EH (cell line): Measurements from ENCODE around the gene CRK.

Experiments
- DNase-seq: peaks from one replicate; pipeline ENCODE4 v3.0.0-alpha.2; 2015; ENCODE audit warnings: low read depth

CRK gene

GRCh38 chr17:1455797-1456599 lies at the start of gene CRK:
Gene CRK, minus strand, starts transcription at chr17:1456232. Its CDS starts 115 bp downstream, at chr17:1456117.
- peak; percentile 95 for DNase-seq

DNA sequence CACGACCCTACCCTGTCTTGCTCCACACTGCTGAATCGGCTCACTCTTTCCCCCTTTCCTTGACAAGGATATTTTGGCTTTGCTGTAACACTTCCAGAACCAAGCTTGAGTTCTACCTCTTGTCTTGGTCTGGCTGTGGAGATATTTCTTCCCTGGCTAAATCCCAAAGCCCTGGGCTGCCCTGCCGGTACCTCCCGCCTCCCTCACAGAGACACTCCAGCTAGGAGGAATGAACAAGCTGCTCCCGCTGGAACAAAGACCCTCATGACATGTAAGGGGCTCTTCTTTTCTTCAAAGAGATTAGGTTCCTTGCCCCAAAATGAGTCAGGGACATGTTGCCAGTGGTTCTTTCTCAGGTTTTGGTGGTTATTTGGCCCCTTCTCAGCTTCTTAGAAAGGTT lies 49.6 kb upstream of the CRK start:
- no peak for DNase-seq

DNA sequence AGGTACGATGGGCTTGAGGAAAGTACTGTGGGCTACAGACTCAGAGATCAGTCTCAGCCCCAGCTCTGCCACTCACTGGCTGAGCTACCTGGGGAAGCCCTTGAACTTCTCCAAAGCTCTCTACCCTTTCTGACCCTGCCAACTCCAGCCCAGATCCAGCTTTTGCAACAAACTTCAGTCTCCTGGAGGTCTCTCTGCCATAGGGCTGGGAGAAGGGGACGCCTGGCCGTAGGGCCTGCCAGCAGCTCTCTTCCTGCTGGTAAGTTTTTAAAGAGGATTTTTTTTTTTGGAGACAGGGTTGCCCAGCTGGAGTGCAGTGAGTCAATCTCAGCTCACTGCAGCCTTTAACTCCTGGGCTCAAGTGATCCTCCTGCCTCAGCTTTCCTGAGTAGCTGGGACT lies 48.8 kb upstream of the CRK start:
- DNase-seq = no peak

DNA sequence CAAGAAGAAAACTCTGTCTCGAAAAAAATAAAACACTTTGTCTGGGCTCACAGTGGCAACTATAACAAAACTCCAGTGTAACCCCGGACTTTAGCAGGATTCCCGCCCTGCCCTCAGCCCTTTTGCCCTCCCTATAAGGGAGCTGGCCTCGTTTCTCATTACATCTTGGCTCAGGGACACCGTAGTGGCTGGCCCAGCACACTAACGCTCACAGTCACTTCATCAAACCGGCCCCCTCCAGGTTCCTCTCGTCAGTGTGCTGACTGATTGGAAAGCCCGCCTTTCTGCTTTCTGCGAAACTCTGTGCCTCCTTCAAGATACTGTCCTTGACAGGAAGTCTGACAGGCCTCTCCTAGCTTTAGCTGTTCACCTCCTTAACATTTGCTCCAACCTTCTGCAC lies 47.7 kb upstream of the CRK start:
- DNase-seq = no peak

DNA sequence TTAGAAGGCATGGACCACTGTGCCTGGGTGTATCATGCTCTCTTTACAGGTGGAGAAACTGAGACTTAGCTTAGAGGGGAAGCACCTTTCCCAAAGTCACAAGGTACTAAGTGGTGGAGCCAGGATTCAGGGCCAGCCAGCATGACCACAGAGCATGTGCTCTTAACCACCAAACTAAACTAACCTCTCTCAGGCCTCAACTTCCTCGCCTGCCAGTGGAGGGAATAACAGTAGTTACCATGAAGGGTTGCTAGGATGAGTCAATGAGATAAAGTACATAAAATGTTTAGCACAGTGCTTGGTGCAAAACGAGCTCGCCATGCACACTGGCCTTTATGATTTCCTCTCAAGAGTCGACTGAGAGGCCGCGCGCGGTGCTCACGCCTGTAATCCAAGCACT lies 42.8 kb upstream of the CRK start:
- DNase-seq = peak; percentile 70

GRCh38 chr17:1498233-1498632 lies 42.2 kb upstream of the CRK start:
- peak; percentile 17 for DNase-seq

GRCh38 chr17:1497831-1498230 lies 41.8 kb upstream of the CRK start:
- DNase-seq = no peak

DNA sequence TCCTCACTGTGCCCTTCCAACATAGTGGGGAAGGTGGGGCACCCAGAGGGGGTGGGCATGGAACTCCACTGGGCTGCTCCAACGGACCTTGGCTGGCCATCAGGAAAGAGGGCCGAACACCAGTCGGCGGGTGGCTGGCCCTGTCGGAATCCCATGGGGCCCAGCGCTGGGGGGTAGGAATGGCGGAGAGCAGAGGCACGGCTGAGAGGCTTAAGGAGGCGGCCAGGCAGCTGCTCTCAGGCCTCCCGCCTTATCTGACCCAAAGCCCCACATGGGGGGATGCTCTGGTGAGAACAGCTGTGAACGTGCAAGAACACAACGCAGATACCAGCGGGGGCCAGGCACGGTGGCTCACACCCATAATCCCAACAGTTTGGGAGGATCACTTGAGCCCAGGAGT lies 40.8 kb upstream of the CRK start:
- DNase-seq = no peak

DNA sequence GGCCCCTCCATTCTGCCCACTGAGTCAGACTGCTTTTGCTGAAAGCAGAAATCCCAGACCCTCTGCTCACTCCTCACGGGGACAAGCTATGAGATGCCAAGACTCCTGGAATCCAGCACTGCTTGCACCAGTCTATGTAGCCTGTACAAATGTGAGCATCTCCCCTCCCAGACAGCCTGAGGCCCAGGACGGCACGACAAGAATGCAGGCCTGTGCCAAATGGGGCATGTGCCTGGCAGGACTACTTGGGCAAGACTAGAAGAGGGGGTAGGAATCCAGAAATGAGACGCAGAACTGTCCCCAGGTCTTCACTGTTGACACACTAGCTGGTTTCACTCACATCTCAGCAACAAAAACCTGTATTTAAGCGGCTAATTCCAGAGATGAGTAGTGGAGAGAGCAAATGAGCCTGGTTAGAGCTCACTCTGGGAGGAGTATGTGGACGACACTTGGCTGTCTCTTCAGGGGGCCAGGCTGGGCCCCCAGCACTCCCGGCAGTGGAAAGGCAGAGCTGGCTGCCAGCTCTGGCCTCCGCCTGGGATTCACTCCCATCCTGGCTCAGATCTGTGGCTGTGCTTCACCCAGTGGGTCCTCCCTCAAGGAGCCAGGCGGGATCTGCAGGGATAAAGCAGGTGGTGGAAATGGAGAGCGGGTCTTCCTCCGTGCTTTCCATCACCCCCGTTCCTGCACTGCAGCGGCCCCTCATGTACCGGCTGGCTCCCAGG lies 39.4 kb upstream of the CRK start:
- peak; percentile 72 for DNase-seq

DNA sequence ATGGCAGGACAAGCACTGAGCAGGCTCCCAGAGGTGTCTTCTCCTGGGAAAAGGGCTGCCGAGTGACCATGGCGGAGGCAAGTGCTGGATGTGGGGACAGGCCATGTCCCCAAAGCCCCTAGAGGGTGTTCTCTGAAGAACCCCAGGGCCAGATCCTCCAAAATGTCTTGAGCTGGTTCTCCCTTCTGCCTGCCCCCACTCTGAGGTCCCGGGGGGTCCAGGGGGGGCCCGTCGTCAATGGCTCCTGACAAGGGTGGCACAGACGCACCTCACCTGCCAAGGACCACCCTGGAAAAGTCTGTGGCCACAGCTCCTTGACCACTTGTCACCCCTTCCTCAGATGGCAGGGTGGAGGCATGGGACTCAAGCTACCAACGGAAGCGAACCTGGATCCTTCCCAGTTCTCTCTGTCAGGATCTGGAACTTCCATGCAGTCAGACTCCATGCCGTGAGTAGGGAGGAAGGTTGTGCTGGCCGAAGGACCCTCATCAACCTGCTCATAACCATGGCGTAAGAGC lies 38.8 kb upstream of the CRK start:
- no peak for DNase-seq

DNA sequence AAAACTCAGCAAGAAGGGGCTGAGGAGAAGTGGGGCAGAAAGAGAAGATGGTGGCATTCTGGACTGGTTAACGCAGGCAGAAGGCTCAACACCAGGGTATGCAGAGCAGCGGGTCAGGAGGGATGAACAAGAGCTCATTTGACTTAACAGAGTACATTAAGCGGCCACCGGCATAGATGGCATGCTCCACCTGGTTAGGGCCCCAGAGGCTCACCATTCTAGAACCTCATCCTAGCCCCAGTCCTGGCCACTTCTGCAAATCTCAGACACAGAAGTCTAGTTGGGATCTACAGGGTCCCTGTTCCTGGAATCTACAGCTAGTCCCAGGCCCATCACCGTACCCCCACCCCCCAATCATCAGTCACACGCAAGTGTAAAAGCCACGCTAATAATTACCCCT lies 38.2 kb upstream of the CRK start:
- DNase-seq = no peak

DNA sequence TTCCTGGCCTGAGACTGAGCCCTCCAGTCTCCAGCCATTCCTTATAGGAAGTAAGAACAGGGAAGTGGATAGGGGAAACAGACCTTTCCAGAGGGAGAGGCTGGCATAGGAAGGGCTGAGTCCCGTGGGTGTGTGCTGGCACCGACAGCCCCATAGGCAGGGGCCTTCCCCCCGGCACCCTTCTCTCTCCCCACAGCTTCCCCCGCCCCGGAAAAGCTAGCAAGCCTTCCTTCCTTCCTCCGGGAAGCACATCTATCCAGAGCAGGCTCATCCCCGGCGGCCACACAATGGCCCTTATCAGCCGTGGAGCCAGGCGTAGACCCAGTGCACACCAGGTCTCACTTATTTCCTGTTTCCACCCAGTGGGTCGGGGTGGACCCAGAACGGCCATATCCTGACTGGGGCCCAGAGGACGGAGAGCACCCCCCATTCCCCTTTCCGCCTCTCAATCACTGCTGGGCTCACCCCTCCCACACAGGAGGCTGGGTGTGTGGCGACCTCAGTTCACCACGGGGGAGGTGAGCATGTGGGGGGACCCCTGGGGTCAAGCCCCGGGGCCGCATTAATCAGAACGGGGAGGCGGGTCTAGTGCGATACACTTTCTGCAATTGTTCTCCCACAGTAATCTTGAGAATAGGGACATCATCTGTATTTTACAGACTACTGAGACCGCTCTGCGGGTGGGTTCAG lies 37.4 kb upstream of the CRK start:
- DNase-seq = no peak

DNA sequence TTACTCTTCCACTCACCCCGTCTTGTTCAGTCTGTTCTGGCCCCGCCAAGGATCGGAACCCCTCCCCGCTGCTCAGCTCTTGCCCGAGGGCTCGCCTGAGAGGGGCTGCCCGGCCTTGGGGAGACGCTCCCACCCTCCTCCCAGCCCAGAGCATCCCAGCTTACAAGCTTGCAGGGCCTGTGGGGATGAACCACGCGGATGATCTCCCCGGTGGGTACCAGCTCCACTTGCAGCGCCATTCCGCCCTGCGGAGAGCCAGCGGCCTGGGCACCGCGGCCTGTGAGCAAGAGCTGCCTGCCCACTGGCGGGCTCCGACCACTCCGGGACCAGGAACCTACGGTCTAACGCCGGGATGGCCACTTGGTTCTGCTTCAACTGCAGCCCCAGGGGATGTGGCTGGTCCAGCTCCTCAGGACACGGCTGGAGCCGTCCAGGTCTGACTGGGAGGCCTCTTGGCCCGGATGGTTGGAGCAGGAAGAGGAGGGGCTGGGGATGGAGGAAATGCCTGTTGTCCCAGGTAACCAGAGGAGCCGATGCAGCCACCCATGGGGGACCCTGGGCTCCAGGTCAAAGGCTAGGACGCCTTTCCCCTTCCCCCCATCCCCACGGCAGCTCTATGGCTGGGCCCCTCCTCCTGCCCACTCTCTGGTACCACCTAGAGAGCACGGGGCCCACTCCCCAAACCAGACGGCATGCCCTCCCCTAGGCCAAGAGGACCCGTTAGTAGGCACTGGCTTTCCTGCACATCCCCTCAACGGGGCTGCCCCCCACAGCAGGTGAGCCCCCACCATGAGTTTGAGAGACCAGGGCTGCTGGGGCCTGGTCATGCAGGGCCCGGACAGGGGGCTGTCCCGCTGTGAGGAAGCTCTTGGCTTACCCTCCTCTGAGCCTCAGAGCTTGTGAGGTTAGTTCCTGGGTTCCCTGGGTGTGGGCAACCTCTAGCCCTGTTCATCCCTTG lies 36.5 kb upstream of the CRK start, which contains the start of gene MYO1C:
MYO1C (minus strand) TSS at position 438 of the 958 bp plus-strand sequence; CDS start at position 239, 199 bp downstream.
- DNase-seq = no peak

- peak; percentile 75 for DNase-seq
Observed at GRCh38 chr17:1491443-1492248, 35.6 kb upstream of the CRK start.

DNA sequence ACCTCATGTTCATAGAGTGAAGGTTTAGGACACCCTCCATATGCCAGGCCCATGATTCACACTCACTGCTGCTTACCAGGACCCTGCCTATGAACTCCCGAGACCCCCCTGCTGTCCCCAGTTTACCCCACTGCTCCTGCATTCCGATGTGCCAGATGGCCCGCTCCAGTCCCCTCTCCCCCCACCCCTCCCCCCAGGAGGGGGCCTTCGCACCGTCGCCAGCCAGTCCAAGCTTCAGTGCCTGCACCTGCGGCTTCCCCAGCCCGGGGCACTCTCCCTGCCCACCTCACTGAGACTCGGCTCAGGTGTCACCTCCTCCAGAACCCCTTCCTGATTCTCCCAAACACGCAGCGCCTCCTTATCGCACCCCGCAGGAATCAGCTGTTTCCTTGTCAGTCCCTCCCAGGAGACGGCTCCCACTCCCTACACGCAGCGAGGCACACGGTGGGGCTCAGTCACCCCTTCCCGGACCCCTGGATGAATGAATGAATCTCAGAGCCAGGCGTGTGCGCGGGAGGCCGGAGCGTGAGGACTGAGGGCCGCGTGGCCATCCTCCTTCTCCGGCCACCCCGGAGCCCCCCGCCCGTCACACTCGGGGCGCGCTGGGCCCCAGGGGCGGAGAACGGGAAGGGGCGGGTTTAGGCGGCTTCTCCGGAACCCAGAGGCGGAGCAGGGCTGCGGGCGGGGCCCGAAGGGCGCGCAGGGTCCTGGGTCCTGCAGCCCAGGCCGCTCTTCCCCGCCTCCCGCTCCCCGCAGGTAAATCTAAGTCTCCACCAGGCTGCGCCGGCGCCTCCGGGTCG lies 34.8 kb upstream of the CRK start:
- DNase-seq = peak; percentile 67

DNA sequence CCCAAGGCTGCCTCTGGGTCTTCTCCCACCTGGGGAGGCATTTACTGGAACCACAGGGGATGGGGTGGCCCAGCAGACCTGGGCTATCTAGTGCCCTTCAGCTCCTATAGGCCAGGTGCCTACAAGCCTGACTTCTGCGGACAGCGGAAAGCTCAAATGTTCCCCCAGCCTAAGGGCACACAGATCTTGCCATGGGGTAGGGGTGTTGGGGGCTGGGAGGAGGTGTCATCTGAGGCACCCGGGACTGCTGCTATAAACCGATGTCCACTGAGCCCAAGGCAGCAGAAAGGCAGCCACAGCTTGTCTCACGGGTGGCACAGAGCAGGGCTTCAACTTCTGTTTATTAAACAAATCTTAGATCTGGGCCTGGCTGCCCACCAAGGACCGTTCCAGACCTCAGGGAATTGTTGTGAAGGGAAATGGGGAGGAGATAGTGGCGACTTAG lies 32.8 kb upstream of the CRK start:
- DNase-seq = no peak

- DNase-seq = peak; percentile 93
Observed at GRCh38 chr17:1487939-1488825, 32.1 kb upstream of the CRK start.
